LHCN-M2 (cell line): ENCODE results near the gene CNTNAP2. TPM values are rescaled to one million over a fixed set of nuclear protein-coding genes. Genes with fewer than 3 reads are reported as not detected.
A peak's percentile ranks its signal among the peaks of the same experiment; 100 is the strongest.

ENCODE experiments used
- DNase-seq: peaks from one replicate; pipeline ENCODE4 v3.0.0-alpha.2; 2012; ENCODE audit warnings: low read depth
- total RNA-seq: library from RNA; depleted of rRNA; stranded (reverse); fragments of >200 nt; gene quantifications from 2 replicates; pipeline ENCODE4 v1.2.3, GENCODE V29; 2014

CNTNAP2 gene
- total RNA-seq, 1 experiment from 2014 or later: not detected

GRCh38 chr7:146290746-146291145, 174.1 kb downstream of the CNTNAP2 start:
- no peak for DNase-seq

GRCh38 chr7:146291900-146292299, 175.3 kb downstream of the CNTNAP2 start:
- DNase-seq: no peak

DNA sequence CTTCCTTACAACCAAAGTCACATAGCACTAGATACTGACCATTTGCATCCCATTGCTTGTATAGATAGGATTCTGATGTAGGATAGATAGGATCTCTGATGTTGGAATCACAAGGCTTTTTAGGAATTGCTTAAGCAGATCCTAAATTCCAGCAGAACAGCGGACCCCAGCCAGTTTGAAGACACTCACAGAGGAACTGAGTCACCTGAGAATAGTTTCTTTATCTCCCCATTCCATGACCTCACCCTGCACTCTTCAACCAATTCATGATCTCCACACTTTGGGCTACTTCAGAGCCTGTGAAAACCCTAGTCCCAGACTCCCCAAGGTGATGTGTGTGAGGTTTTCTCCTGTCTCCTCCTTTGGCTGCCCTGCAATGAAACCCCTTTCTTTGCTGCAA, 179.4 kb downstream of the CNTNAP2 start:
- no peak for DNase-seq

GRCh38 chr7:146314962-146315361, 198.4 kb downstream of the CNTNAP2 start:
- DNase-seq: no peak

DNA sequence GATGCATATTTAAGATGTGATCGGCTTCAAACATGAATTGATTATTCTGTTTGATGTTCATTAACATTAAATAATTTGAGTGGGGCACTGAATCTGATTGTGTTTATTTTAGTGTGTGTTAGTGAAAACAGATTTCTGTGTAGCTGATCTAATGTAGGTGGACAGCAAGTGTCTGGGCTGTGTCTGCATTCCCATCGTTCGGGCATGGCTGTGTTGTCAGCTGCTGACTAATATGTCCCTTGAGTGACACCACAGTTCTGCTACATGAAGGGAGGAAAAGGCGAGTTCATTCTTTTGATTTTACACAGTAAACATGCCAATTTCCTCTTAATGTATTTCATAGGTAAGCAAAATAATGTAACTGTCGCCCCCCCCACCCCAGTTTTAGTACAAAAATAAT, 203.0 kb downstream of the CNTNAP2 start:
- DNase-seq: no peak

GRCh38 chr7:146321301-146321700, 204.7 kb downstream of the CNTNAP2 start:
- DNase-seq: no peak

- no peak for DNase-seq
Measured at GRCh38 chr7:146331369-146331768, 214.8 kb downstream of the CNTNAP2 start.

GRCh38 chr7:146345251-146345650, 228.7 kb downstream of the CNTNAP2 start:
- no peak for DNase-seq

DNA sequence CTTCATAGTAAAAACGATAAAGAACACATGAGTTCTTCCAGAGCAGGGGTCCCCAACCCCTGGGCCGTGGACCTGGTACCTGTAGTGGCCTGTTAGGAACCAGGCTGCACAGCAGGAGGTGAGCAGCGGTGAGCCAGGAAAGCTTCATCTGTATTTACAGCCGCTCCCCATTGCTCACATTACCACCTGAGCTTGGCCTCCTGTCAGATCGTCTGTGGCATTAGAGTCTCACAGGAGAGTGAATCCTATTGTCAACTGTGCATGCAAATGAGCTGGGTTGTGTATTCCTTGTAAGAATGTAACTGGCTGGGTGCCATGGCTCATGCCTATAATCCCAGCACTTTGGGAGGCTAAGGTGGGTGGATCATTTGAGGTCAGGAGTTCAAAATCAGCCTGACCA, 229.5 kb downstream of the CNTNAP2 start:
- no peak for DNase-seq

DNA sequence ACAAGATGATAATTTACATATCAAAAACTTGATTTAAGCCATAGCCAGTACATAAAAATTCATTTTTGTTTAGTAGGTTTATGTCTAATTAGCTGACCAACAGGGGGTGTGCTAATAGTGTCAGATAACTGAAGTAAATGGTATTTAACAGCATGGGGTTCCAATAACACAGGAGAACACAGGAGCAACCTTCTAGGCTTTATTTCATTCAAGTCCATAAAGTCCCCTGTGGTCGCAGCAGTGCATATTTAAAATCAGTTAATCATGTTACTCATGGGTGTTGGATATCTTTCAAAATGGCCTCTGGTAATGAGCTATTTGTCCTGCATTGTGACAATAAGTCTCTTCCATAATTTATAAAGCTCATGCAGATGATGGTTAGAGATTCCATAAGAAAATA, 238.6 kb downstream of the CNTNAP2 start:
- DNase-seq: no peak

GRCh38 chr7:146359176-146359575, 242.6 kb downstream of the CNTNAP2 start:
- DNase-seq: no peak

- DNase-seq: peak; percentile 1
Measured at GRCh38 chr7:146366938-146367337, 250.3 kb downstream of the CNTNAP2 start.

DNA sequence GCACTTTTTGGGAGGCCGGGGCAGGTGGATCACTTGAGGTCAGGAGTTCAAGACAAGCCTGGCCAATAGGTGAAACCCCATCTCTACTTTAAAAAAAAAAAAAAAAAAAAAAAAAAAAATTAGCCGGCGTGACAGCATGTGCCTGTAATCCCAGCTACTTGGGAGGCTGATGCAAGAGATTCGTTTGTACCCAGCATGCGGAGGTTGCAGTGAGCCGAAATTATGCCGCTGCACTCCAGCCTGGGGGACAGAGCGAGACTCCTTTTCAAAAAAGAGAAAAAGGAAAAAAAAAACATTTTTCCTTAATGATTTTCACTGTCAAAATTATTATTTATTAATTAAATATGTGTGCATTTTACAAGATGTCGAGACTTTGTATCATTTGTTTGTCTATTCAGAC, 253.6 kb downstream of the CNTNAP2 start:
- DNase-seq: no peak

DNA sequence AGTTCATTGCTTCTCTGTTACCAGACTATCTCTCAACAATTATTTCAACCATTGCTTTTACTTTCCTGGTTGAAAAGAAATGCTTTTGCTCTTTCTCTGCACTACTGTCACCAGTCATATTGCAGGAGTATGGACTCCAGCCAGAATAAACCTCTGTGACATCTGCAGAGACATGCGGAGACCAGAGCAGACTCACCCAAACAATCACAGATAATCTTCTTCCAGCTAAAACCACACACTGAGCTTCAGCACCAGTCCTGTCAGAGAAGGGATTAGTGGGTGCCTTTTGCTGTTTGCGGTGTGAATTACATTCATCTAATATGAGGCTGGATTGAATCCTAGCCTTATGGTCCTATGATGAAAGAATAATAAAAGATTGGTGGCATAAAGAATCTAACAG, 258.6 kb downstream of the CNTNAP2 start:
- no peak for DNase-seq

GRCh38 chr7:146378196-146378595, 261.6 kb downstream of the CNTNAP2 start:
- DNase-seq: no peak

DNA sequence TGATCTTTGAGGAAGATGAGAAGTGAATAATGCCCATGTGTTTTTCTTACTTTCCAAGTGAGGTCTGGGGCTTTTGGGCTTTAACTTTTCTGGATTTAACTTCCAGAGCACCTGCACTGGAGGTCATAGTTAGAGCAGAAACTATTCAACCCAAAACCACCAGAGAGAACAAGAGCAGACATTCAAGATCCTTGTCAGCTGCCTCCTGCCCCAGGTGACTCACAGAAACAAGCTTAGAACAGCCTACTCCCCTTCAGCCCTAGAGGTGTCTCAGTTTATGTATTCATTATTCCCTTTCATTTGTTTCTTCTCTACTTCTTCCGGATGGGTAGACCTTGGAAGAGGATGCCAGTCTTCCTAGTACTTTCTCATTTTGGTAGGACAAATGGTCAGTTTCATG, 270.5 kb downstream of the CNTNAP2 start:
- no peak for DNase-seq

- no peak for DNase-seq
Measured at GRCh38 chr7:146388928-146389327, 272.3 kb downstream of the CNTNAP2 start.

- no peak for DNase-seq
Measured at GRCh38 chr7:146393346-146393745, 276.7 kb downstream of the CNTNAP2 start.

DNA sequence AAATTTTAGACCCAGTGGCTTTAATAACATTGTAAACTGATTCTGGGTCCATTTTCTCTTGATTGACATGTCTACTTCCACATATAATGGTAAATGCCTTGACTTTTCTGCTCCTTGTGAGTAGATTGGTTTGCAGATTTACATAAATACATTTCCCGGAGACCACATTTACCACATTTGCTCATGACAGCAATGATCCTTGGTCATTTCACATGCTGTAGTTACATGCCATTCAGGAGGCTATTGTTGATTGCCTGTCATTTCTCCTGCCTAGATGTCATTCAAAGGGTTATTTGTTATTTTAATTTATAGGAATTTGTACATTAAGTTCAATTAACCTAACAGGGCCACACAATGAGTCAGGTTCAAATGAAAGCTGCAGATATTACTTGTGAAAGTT, 280.5 kb downstream of the CNTNAP2 start:
- DNase-seq: no peak

GRCh38 chr7:146401939-146402338, 285.3 kb downstream of the CNTNAP2 start:
- DNase-seq: no peak

DNA sequence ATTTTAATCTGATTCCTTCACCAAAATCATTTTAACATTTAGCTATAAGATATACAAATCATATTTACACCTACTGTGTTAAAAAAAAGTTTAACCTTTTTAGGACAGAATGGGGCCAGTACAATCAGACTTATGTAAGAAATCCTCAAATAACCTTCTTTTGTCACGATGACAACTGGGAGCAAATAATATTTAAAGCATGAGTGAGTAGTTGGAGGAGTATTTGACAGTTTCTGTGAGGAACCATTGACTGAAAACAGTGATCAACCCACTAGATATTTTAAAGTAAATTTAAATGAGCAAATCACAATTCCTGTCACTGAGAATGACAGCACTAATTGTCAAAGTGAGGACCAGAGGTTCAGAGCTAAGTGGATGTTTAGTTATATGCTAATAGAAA, 289.1 kb downstream of the CNTNAP2 start:
- no peak for DNase-seq

- DNase-seq: no peak
Measured at GRCh38 chr7:146411975-146412374, 295.4 kb downstream of the CNTNAP2 start.

DNA sequence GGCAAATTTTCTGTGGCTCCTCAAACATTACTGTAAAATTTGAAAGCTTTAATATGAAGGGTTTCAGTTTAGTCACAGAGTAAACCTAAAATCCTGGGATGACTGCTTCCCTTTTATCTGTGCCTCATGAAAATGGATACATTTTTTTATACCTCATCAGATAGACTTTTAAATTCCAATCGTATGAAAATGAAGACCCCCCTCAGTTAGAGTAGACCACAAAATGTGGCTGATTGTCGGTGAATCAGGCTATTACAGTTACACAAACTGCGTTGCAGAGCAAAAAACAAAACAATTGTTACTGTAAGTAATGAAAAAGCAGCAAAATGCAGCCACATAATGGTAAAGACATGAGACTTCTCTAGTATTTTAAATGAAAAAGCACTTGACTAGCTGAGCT, 296.2 kb downstream of the CNTNAP2 start:
- no peak for DNase-seq

DNA sequence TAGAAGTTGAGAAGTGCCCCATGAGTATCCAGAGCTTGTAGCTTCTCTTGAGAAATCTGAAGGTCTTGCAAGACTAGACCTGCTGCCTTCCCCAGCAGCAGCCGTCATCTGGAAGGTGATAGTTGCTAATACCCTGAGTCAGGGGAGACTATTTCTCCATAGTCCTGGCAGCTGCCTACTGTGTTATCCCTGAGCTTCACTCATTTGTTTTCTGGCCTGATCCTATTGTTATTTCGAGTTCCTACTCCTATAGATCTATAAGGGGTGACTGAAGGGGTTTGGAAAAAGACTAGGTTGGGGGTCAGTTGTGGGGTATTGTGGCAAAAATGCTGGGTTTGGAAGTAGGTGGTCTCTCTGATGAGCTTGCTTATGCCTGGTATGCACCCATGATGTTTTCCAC, 297.8 kb downstream of the CNTNAP2 start:
- no peak for DNase-seq

DNA sequence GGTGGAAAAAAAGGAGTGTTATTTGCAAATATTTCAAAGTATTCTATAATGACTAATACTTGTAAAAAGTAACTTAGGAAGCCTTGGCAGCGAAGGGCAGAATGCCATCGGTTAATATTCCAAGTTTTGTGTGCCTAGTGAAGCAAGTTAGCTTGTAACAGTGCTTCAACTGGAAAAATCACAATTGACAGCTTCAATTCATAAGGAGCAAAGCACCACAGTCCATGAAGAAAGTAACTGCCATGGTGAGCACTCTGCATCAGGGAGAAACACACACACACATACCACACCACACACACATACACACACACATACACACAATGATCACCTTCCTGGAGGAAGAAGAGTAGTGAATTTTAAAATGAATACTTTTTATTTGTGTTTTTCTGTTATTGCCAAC, 298.3 kb downstream of the CNTNAP2 start:
- no peak for DNase-seq
